GM19025 (cell line): ENCODE data around the gene DPP10.
"Not testable (repeated sequence)": the region's sequence is repeated elsewhere in the genome, so short reads cannot be mapped to it uniquely, and the experiment has no call there.

Experiments
- ATAC-seq: cut with Tn5 transposase; IDR thresholded peaks from one replicate; pipeline ENCODE4 v1.9.1; 2021; ENCODE audit warnings: mild to moderate bottlenecking, low read depth, moderate library complexity; ENCODE audit not compliant: unreplicated experiment

The DPP10 gene

GRCh38 chr2:114499101-114499500 is 56.7 kb downstream of the DPP10 start:
- ATAC-seq = no peak

DNA sequence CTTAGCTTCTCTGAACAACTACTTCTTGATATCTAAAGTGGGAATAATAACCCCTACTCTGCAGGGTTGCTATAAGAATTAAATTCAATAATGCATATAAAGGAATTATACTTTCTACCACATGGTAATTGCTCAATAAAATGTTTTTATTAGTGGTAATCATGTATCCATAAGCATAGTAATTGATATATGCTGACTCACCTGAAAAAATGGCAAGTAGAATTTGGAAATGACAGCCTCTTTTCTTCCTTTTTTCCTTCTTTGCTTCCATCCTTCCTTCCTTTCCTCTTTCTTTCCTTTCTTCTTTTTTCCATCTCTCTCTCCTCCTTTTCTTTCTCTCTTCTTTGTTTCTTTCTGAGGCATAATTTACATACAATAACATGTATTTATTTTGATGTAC is 65.3 kb downstream of the DPP10 start:
- no peak for ATAC-seq

DNA sequence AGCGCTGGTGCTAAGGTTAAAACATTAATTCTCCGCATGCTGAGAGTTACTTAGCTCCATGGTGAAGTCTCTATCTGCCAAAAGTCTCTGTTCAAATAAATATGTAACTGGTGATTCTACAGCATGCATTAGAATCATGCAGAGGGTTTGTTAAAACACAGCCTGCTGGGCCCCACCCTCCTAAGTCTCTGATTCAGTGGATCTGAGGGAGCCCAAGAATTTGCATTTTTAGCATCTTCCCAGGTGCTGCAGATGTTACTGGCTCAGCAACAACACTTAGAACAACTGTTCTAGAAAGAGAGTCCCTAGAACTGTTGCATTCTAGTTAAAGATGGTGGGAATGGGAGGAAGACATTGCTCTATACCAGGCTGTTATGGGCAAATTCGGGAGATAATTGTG is 73.4 kb downstream of the DPP10 start:
- ATAC-seq = no peak

GRCh38 chr2:114517580-114517979 is 75.1 kb downstream of the DPP10 start:
- no peak for ATAC-seq

GRCh38 chr2:114518738-114519137 is 76.3 kb downstream of the DPP10 start:
- ATAC-seq = no peak

- not testable (repeated sequence) for ATAC-seq
Measured at GRCh38 chr2:114522612-114523011, 80.2 kb downstream of the DPP10 start.

- no peak for ATAC-seq
Measured at GRCh38 chr2:114525955-114526354, 83.5 kb downstream of the DPP10 start.

DNA sequence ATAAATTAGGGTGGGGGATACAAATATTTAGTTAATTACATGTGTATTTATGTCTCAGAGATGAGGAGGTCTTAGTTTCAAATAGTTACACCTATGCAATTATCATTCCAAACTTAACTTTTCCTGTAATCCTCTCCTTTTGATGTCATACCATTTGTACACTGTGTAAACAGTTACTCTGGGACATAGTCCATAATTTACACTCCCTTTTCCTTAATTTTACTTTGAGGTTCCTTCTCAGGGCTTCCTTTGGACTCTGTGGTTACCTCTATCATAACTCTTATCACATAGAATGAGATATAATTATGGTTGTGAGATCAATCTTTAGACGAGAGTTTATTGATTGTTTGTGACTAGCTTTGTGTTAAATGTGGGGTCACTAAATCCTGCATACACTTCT is 84.4 kb downstream of the DPP10 start:
- no peak for ATAC-seq

- no peak for ATAC-seq
Measured at GRCh38 chr2:114527330-114527983, 85.0 kb downstream of the DPP10 start.

- no peak for ATAC-seq
Measured at GRCh38 chr2:114534116-114535084, 92.0 kb downstream of the DPP10 start.

DNA sequence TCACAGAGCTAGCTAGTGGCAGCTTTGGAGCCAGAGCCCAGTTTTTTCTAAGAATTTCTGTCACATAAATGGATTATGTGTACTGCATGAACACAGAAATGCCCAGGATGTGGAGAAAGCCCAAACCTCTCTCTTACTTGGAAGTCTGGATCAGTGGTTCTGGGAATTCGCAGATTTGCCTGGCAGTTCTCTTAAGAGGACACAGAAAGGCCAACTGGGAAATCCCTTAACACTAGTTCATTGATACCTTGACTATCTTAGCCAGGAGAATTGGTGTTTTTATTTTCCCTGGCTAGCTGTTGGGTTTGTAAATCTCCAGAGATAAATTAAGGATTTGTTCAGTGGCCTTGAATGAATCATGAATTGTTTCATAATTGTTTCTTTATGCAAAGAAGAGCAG is 95.3 kb downstream of the DPP10 start:
- ATAC-seq = no peak

DNA sequence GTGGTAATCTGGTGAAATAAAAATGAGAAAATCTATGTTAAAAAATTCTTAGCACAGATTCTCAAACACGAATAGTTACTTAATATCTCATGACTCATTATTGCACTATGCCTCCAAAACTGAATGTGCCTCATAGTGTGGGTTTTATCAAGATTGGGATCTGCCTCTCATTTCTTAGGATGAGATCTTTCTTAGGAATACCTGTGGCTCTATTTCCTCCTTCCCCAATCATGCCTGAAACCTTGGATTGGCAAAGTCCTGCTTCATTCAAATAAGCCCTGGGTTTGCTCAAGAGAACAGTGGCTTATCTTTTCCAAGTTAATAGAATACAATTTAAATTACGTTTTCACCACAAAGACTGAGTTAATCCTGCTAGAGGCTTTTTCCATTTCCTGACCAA is 100.3 kb downstream of the DPP10 start:
- no peak for ATAC-seq

GRCh38 chr2:114543236-114543766 is 100.9 kb downstream of the DPP10 start:
- no peak for ATAC-seq

DNA sequence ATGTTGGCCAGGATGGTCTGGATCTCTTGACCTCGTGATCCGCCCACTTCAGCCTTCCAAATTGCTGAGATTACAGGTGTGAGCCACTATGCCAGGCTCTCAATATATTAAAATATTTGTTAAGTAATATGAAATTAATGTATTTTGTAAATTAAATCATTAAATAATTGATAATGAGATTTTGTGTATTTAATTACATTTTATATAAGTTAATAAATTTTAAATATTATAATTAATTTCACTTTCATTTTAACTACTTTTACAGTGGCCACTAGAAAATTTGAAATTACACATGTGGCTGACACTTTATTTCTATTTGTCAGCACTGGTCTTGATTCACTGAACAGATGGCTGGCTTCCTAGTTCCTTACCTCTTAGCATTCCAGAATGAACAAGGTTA is 102.6 kb downstream of the DPP10 start:
- ATAC-seq = no peak

GRCh38 chr2:114546531-114546930 is 104.1 kb downstream of the DPP10 start:
- no peak for ATAC-seq

- no peak for ATAC-seq
Measured at GRCh38 chr2:114548151-114548550, 105.7 kb downstream of the DPP10 start.

DNA sequence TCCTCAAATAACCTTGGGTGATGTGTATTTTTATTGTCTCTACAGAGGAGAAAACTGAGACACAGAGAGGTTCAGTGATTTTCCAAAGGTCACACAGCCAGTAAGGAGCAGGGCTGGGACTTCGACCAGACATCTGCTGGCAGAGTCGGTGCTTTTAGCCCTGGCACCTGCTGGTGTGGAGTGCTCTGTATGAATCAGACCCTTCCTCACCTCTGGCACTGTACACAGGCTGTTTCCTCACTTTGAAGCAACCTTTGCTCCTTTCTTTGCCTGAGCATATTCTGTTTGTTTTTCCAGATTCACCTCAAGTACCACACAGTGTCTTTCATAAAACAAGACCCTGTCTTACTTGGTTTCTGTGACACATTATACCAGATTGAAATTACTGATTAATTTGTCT is 107.9 kb downstream of the DPP10 start:
- no peak for ATAC-seq

DNA sequence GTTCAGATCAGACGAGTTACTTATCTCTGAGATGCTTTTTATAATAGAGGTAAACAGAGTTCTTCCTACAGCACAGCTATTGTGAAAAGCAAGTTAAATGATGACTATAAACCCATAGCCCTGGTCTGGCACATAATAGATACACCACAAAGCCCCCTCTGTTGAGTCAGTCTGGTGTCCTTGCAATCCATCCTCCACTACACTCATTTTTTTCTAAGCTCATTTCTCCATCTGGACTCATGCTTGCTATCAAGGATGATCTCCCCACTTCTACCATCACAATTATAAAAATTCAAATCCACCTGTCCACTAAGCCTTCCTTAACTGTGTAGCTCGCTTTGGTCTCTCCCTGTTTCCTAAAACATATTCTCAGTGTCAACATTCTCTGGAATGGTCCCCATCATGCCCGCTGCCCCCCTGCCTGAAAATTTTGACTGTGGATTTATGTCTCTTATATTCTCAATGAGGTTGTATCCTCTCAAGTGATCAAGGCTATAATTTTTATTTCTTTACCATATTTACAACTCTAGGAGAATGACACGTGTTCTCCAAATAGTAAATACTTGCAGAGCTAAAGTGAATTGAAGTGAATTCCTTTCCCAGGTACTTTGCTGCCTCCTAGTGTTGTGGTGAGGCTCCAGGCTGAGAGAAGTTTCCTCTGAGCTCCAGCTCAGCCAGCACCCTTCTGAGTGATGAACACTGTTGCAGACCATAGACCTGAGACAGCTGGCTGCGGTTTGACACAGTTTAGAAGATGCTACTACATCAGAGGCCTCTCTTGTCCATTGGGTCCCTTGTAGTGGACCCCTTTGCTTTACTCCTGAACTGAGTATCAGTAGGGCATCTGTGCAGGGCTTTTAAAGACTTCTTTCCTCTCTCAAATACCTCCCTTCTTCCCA is 108.7 kb downstream of the DPP10 start:
- no peak for ATAC-seq

DNA sequence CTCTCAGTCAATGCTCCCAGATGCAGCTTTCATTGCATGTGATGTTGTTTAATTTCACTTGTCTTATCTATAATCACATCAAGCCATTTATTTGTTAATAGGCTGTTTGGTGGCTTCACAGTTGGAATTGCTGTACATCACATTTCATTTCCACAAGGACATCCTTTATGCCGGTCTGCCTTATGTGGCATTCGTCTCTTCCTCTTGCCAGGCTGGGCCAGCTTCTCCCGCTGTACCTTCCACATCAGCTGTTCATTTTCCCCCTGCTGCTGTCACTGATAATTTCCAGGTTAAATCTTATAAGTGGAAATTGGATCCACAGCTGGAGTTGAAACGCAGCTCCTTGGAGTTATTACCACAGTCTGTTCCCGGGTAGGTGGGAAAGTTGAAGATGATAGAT is 110.6 kb downstream of the DPP10 start:
- no peak for ATAC-seq

GRCh38 chr2:114569166-114569565 is 126.7 kb downstream of the DPP10 start:
- ATAC-seq = no peak

DNA sequence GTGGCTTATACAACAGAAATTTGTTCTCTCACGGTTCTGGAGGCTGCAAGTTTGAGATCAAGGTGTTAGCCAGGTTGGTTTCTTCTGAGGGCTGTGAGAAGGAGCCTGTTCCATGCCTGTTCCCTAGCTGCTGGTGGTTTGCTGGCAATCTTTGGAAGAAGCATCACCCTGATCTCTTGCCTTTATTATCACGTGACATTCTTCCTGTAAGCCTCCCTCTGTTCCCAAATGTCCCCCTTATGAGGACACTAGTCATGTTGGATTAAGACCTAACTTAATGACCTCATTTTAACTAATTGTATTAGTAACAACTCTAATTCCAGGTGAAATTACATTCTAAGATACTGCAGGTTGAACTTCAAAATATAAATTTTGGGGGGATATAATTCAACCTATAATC is 135.2 kb downstream of the DPP10 start:
- no peak for ATAC-seq
